Activated CD4-positive, alpha-beta T cell treated with anti-CD3 and anti-CD28 coated beads, Interleukin-10, Interleukin-2, amounts not matched to agents 100 ng/mL and 50 ng/mL, durations not matched to agents 16 hours and 8 hours (primary cell): ENCODE measurements around the gene AP2M1.
"Not testable (repeated sequence)": the region's sequence is repeated elsewhere in the genome, so short reads cannot be mapped to it uniquely, and the experiment has no call there.

ENCODE experiments used
- DNase-seq: peaks from one replicate; pipeline ENCODE4 v3.0.0-alpha.2; 2020

Gene AP2M1

GRCh38 chr3:184158404-184158803, 16.3 kb upstream of the AP2M1 start:
- no peak for DNase-seq

GRCh38 chr3:184160456-184160855, 14.2 kb upstream of the AP2M1 start:
- peak; percentile 24 for DNase-seq

GRCh38 chr3:184162571-184163070, 12.0 kb upstream of the AP2M1 start:
- DNase-seq: not testable (repeated sequence)

- DNase-seq: no peak
These were observed 9.9 kb upstream of the AP2M1 start for GRCh38 chr3:184164648-184165330.

GRCh38 chr3:184165543-184165942, 9.1 kb upstream of the AP2M1 start:
- no peak for DNase-seq

- no peak for DNase-seq
These were observed 8.0 kb upstream of the AP2M1 start for GRCh38 chr3:184166671-184167070.

- no peak for DNase-seq
These were observed 6.9 kb upstream of the AP2M1 start for GRCh38 chr3:184167786-184168185.

- DNase-seq: no peak
These were observed 6.1 kb upstream of the AP2M1 start for GRCh38 chr3:184168363-184169120.

- no peak for DNase-seq
These were observed 4.5 kb upstream of the AP2M1 start for GRCh38 chr3:184169896-184170875.

GRCh38 chr3:184171562-184171961, 3.1 kb upstream of the AP2M1 start:
- DNase-seq: no peak

- no peak for DNase-seq
These were observed 1.8 kb upstream of the AP2M1 start for GRCh38 chr3:184172681-184173373.

GRCh38 chr3:184173374-184173722, 1.3 kb upstream of the AP2M1 start:
- no peak for DNase-seq

- no peak for DNase-seq
These were observed 390 bp upstream of the AP2M1 start for GRCh38 chr3:184174284-184174645.

GRCh38 chr3:184175506-184175905, 851 bp downstream of the AP2M1 start:
- no peak for DNase-seq

- no peak for DNase-seq
These were observed 1.3 kb downstream of the AP2M1 start for GRCh38 chr3:184175981-184176376.

- no peak for DNase-seq
These were observed 2.0 kb downstream of the AP2M1 start for GRCh38 chr3:184176377-184177330.

GRCh38 chr3:184177331-184177731, 2.7 kb downstream of the AP2M1 start:
- no peak for DNase-seq

- DNase-seq: no peak
These were observed 3.2 kb downstream of the AP2M1 start for GRCh38 chr3:184177767-184178306.

GRCh38 chr3:184178521-184179138, 4.0 kb downstream of the AP2M1 start:
- no peak for DNase-seq

GRCh38 chr3:184180165-184180564, 5.5 kb downstream of the AP2M1 start:
- no peak for DNase-seq

- DNase-seq: no peak
These were observed 6.9 kb downstream of the AP2M1 start for GRCh38 chr3:184181596-184181995.
